OCI-LY7 (cell line): ENCODE results near the gene TRABD2B. TPM values are rescaled to one million over a fixed set of nuclear protein-coding genes. Genes with fewer than 3 reads are reported as not detected.

Source experiments
- BruUV-seq: library from RNA; stranded (reverse); fragments of 400-500 nt; replicated peaks from 2 replicates; lab custom pipeline; 2021; lab: Mats Ljungman, UMichigan
- CTCF ChIA-PET: fragments of 300-600 bp; sonication (Branson Sonifier 250); formaldehyde crosslinking; loops from one replicate; lab custom pipeline; 2022; ENCODE audit warnings: antibody characterized with exemption; ENCODE audit not compliant: unreplicated experiment; lab: Charles Lee
- POLR2A ChIA-PET: fragments of 300-600 bp; sonication (Branson Sonifier 250); formaldehyde crosslinking; loops from one replicate; lab custom pipeline; 2022; ENCODE audit warnings: antibody characterized with exemption; lab: Charles Lee
- DNase-seq: peaks from one replicate; pipeline ENCODE4 v3.0.0-alpha.2; 2015; ENCODE audit warnings: low spot score
- H2AFZ ChIP-seq: fragments of 200-600 bp; sonication (generic), shearing (Covaris generic); 2 replicates; pipeline ENCODE4 v1.6.1; 2014; ENCODE audit warnings: mild to moderate bottlenecking, antibody characterized with exemption, low read length, moderate library complexity
- H3K27ac ChIP-seq: fragments of 200-600 bp; sonication (generic); 2 replicates; pipeline ENCODE4 v1.5.1; 2014; ENCODE audit warnings: mixed run types, low read depth, mild to moderate bottlenecking, moderate library complexity, low read length, inconsistent platforms; ENCODE audit not compliant: poor library complexity, severe bottlenecking
- H3K36me3 ChIP-seq: fragments of 200-600 bp; sonication (generic); 2 replicates; pipeline ENCODE4 v1.6.1; 2014; ENCODE audit warnings: mild to moderate bottlenecking, antibody characterized with exemption, low read length, moderate library complexity, mixed read lengths; ENCODE audit not compliant: insufficient read depth
- H3K4me1 ChIP-seq: fragments of 200-600 bp; sonication (generic); 2 replicates; pipeline ENCODE4 v1.5.1; 2014; ENCODE audit warnings: mild to moderate bottlenecking, low read length; ENCODE audit not compliant: insufficient read depth, poor library complexity, severe bottlenecking
- H3K4me2 ChIP-seq: fragments of 200-600 bp; sonication (generic); 2 replicates; pipeline ENCODE4 v1.6.1; 2014; ENCODE audit warnings: mild to moderate bottlenecking, low read length
- H3K4me3 ChIP-seq: fragments of 200-600 bp; sonication (generic); 2 replicates; pipeline ENCODE4 v1.5.1; 2014; ENCODE audit warnings: mild to moderate bottlenecking, low read depth, low read length; ENCODE audit not compliant: poor library complexity, severe bottlenecking
- H3K79me2 ChIP-seq: fragments of 200-600 bp; sonication (generic); 2 replicates; pipeline ENCODE4 v1.6.1; 2016; ENCODE audit warnings: low read depth, mild to moderate bottlenecking, low read length, moderate library complexity, mixed read lengths; ENCODE audit not compliant: insufficient read depth
- H3K9me2 ChIP-seq: fragments of 200-600 bp; sonication (generic); 2 replicates; pipeline ENCODE4 v1.6.1; 2016; ENCODE audit warnings: mild to moderate bottlenecking, low read length, mixed read lengths; ENCODE audit not compliant: insufficient read depth
- H3K9me3 ChIP-seq: fragments of 200-600 bp; sonication (generic); 2 replicates; pipeline ENCODE4 v1.6.1; 2014; ENCODE audit warnings: mild to moderate bottlenecking, mixed run types, low read length, mixed read lengths
- H4K20me1 ChIP-seq: fragments of 200-600 bp; sonication (generic); 2 replicates; pipeline ENCODE4 v1.6.1; 2014; ENCODE audit warnings: mild to moderate bottlenecking, antibody characterized with exemption, low read length, moderate library complexity, mixed read lengths; ENCODE audit not compliant: insufficient read depth
- CTCF ChIP-seq: fragments of 200-600 bp; sonication (generic); conservative IDR thresholded peaks from 2 replicates; pipeline ENCODE4 v1.5.1; 2014; ENCODE audit warnings: mild to moderate bottlenecking, antibody characterized with exemption, low read length, moderate library complexity, mixed read lengths
- EZH2phosphoT487 ChIP-seq: fragments of 200-600 bp; sonication (generic); IDR thresholded peaks from 2 replicates; pipeline ENCODE4 v1.6.1; 2018; ENCODE audit warnings: low read depth, borderline replicate concordance, mild to moderate bottlenecking, mixed run types, antibody characterized with exemption, low read length, moderate library complexity, mixed read lengths
- intact Hi-C: fragments of 100-400 bp; cut with micrococcal nuclease; formaldehyde crosslinking; loops from one replicate; pipeline ENCODE4 v1.10.0; 2022; ENCODE audit not compliant: unreplicated experiment
- total RNA-seq, 2 experiments: library from RNA; depleted of rRNA in 1 of 2; stranded (reverse); fragments of >200 nt in 1 of 2; shearing (Covaris generic) in 1 of 2; gene quantifications; 2 replicates each; pipeline ENCODE4 v1.2.3, GENCODE V29; 2014 to 2022

The TRABD2B gene
- total RNA-seq, 2 experiments from 2014 or later, result not detected

GRCh38 chr1:47769983-47770382 is 227.2 kb downstream of the TRABD2B start:
- H3K4me3 ChIP-seq, result no peak overlapping the region
- ChIA-PET CTCF (no interaction called here), POLR2A (no interaction called here)
- H3K27ac ChIP-seq, result no peak overlapping the region
- no peak for DNase-seq
- no peak overlapping the region for H2AFZ ChIP-seq
- BruUV-seq, result no TSS peak
- no peaks in the 10 kb centered on the region for H3K79me2 ChIP-seq
- intact Hi-C loops, result no loop called here
- H3K4me1 ChIP-seq, result no peaks in the 10 kb centered on the region
- TF ChIP-seq EZH2phosphoT487, result no peak
- no peak for TF ChIP-seq CTCF
- no peaks in the 10 kb centered on the region for H3K9me3 ChIP-seq
- no peaks in the 10 kb centered on the region for H3K36me3 ChIP-seq
- no peaks in the 10 kb centered on the region for H3K9me2 ChIP-seq
- no peak overlapping the region for H3K4me2 ChIP-seq
- H4K20me1 ChIP-seq, result no peaks in the 10 kb centered on the region

GRCh38 chr1:47769295-47769694 is 227.9 kb downstream of the TRABD2B start:
- H4K20me1 ChIP-seq, result no peaks in the 10 kb centered on the region
- no TSS peak for BruUV-seq
- H3K79me2 ChIP-seq, result no peaks in the 10 kb centered on the region
- no peaks in the 10 kb centered on the region for H3K4me1 ChIP-seq
- no peak overlapping the region for H3K27ac ChIP-seq
- POLR2A ChIA-PET, result no interaction called here
- no peaks in the 10 kb centered on the region for H3K9me2 ChIP-seq
- no peaks in the 10 kb centered on the region for H3K9me3 ChIP-seq
- no peaks in the 10 kb centered on the region for H3K36me3 ChIP-seq
- no peak for DNase-seq
- CTCF ChIA-PET, result no interaction called here
- intact Hi-C loops, result no loop called here
- H2AFZ ChIP-seq, result no peak overlapping the region
- no peak overlapping the region for H3K4me3 ChIP-seq
- TF ChIP-seq CTCF (no peak), EZH2phosphoT487 (no peak)
- H3K4me2 ChIP-seq, result no peak overlapping the region

- Histone ChIP-seq H2AFZ (no peak overlapping the region), H3K36me3 (no peaks in the 10 kb centered on the region), H3K4me1 (no peaks in the 10 kb centered on the region), H4K20me1 (no peaks in the 10 kb centered on the region), H3K4me2 (no peak overlapping the region), H3K4me3 (no peak overlapping the region), H3K79me2 (no peaks in the 10 kb centered on the region), H3K9me3 (no peaks in the 10 kb centered on the region), H3K9me2 (no peaks in the 10 kb centered on the region), H3K27ac (no peak overlapping the region)
- TF ChIP-seq CTCF (no peak), EZH2phosphoT487 (no peak)
- no peak for DNase-seq
- intact Hi-C loops, result no loop called here
- ChIA-PET POLR2A (no interaction called here), CTCF (no interaction called here)
- no TSS peak for BruUV-seq
Observed at GRCh38 chr1:47767741-47768100, 229.5 kb downstream of the TRABD2B start.
